OCI-LY7 (cell line): ENCODE data around the gene AGBL3.

Experiments used
- EZH2phosphoT487 ChIP-seq: fragments of 200-600 bp; sonication (generic); IDR thresholded peaks from 2 replicates; pipeline ENCODE4 v1.6.1; 2018; ENCODE audit warnings: low read depth, borderline replicate concordance, mild to moderate bottlenecking, mixed run types, antibody characterized with exemption, low read length, moderate library complexity, mixed read lengths
- TF ChIP-seq, protein P1 (sequence below): fragments of 200-600 bp; sonication (generic); conservative IDR thresholded peaks from 2 replicates; pipeline ENCODE4 v1.5.1; 2014; ENCODE audit warnings: mild to moderate bottlenecking, antibody characterized with exemption, low read length, moderate library complexity, mixed read lengths

DNA sequence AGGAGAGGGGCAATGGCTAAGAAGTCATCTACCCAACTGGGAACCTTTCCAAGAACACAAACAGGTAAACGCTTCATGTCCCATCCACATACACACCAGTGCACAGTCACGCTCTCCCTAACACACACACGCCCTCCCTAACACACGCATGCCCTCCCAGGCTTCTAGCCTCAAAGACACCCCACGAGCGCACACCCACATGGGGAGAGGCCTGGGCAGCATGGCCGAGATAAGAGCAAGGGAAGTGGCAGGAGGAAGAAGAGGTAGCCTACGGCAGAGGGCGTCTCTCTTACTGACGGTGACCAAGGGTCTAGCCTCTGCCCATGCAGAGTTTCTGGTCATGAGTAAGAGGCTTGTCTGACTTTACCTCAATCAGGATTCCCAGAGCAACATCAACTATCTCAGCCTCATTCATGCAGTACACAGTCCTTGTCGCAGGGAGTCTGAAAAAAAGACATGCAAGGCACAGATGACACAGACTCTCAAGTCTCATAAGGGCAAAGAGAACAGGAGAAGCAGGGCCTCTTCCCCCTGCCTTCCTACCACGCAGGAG, 181.1 kb downstream of the AGBL3 start:
- TF ChIP-seq, protein P1, sequence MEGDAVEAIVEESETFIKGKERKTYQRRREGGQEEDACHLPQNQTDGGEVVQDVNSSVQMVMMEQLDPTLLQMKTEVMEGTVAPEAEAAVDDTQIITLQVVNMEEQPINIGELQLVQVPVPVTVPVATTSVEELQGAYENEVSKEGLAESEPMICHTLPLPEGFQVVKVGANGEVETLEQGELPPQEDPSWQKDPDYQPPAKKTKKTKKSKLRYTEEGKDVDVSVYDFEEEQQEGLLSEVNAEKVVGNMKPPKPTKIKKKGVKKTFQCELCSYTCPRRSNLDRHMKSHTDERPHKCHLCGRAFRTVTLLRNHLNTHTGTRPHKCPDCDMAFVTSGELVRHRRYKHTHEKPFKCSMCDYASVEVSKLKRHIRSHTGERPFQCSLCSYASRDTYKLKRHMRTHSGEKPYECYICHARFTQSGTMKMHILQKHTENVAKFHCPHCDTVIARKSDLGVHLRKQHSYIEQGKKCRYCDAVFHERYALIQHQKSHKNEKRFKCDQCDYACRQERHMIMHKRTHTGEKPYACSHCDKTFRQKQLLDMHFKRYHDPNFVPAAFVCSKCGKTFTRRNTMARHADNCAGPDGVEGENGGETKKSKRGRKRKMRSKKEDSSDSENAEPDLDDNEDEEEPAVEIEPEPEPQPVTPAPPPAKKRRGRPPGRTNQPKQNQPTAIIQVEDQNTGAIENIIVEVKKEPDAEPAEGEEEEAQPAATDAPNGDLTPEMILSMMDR: no peak
- no peak for TF ChIP-seq EZH2phosphoT487
